BLaER1 (cell line): ENCODE data around the gene ZNF473.
"Not testable (repeated sequence)": the region's sequence is repeated elsewhere in the genome, so short reads cannot be mapped to it uniquely, and the experiment has no call there.

Experiments used
- H3K27ac ChIP-seq: shearing (Covaris generic); formaldehyde crosslinking; 2 replicates; pipeline ENCODE4 v1.8.1; 2022
- H3K27me3 ChIP-seq: shearing (Covaris generic); formaldehyde crosslinking; 2 replicates; pipeline ENCODE4 v1.8.1; 2022
- H3K36me3 ChIP-seq: shearing (Covaris generic); formaldehyde crosslinking; 2 replicates; pipeline ENCODE4 v1.8.1; 2022
- H3K4me1 ChIP-seq: shearing (Covaris generic); formaldehyde crosslinking; 2 replicates; pipeline ENCODE4 v1.8.1; 2022
- H3K4me2 ChIP-seq: shearing (Covaris generic); formaldehyde crosslinking; 2 replicates; pipeline ENCODE4 v1.8.1; 2022
- H3K4me3 ChIP-seq: shearing (Covaris generic); formaldehyde crosslinking; 2 replicates; pipeline ENCODE4 v1.8.1; 2022
- H3K9ac ChIP-seq: shearing (Covaris generic); formaldehyde crosslinking; 2 replicates; pipeline ENCODE4 v1.8.1; 2022
- H3K9me3 ChIP-seq: shearing (Covaris generic); formaldehyde crosslinking; 2 replicates; pipeline ENCODE4 v1.8.1; 2022
- H4K20me1 ChIP-seq: shearing (Covaris generic); formaldehyde crosslinking; 2 replicates; pipeline ENCODE4 v1.8.1; 2022
- Cebpa-rat ChIP-seq: shearing (Covaris generic); IDR thresholded peaks from 2 replicates; pipeline ENCODE4 v1.8.1; 2022

ZNF473 gene

GRCh38 chr19:50060107-50060506, 34.3 kb downstream of the ZNF473 start:
- Histone ChIP-seq H3K27ac (no peak overlapping the region), H3K9me3 (peaks cover 61% of the 10 kb centered on the region), H3K4me2 (no peak overlapping the region), H3K36me3 (no peaks in the 10 kb centered on the region), H3K4me3 (no peak overlapping the region), H4K20me1 (no peaks in the 10 kb centered on the region), H3K27me3 (no peaks in the 10 kb centered on the region), H3K9ac (no peak overlapping the region), H3K4me1 (no peaks in the 10 kb centered on the region)
- TF ChIP-seq Cebpa-rat = no peak

GRCh38 chr19:50061650-50062049, 35.8 kb downstream of the ZNF473 start:
- TF ChIP-seq Cebpa-rat = no peak
- H3K9me3 ChIP-seq = peaks cover 55% of the 10 kb centered on the region
- no peak overlapping the region for H3K4me3 ChIP-seq
- H3K4me1 ChIP-seq = no peaks in the 10 kb centered on the region
- H3K9ac ChIP-seq = no peak overlapping the region
- H3K27ac ChIP-seq = no peak overlapping the region
- no peaks in the 10 kb centered on the region for H3K36me3 ChIP-seq
- no peaks in the 10 kb centered on the region for H3K27me3 ChIP-seq
- no peak overlapping the region for H3K4me2 ChIP-seq
- no peaks in the 10 kb centered on the region for H4K20me1 ChIP-seq

GRCh38 chr19:50065938-50066337, 40.1 kb downstream of the ZNF473 start:
- no peak overlapping the region for H3K9ac ChIP-seq
- no peak for TF ChIP-seq Cebpa-rat
- H3K4me2 ChIP-seq = no peak overlapping the region
- H3K4me3 ChIP-seq = no peak overlapping the region
- H3K36me3 ChIP-seq = no peaks in the 10 kb centered on the region
- H3K27ac ChIP-seq = no peak overlapping the region
- H3K27me3 ChIP-seq = no peaks in the 10 kb centered on the region
- no peaks in the 10 kb centered on the region for H3K4me1 ChIP-seq
- H4K20me1 ChIP-seq = no peaks in the 10 kb centered on the region
- peaks cover 12% of the 10 kb centered on the region for H3K9me3 ChIP-seq

GRCh38 chr19:50067575-50067974, 41.8 kb downstream of the ZNF473 start:
- Histone ChIP-seq H3K27ac (no peak overlapping the region), H3K9me3 (no peaks in the 10 kb centered on the region), H3K27me3 (no peaks in the 10 kb centered on the region), H3K9ac (no peak overlapping the region), H3K4me1 (no peaks in the 10 kb centered on the region), H3K4me3 (no peak overlapping the region), H4K20me1 (no peaks in the 10 kb centered on the region), H3K4me2 (no peak overlapping the region), H3K36me3 (no peaks in the 10 kb centered on the region)
- no peak for TF ChIP-seq Cebpa-rat

- H3K9me3 ChIP-seq, H3K36me3 ChIP-seq, H3K4me3 ChIP-seq, H3K4me1 ChIP-seq, H3K27me3 ChIP-seq, H4K20me1 ChIP-seq, H3K9ac ChIP-seq, H3K27ac ChIP-seq, H3K4me2 ChIP-seq: not testable (repeated sequence)
Measured at GRCh38 chr19:50068382-50068781, 42.6 kb downstream of the ZNF473 start.

GRCh38 chr19:50075076-50075475, 49.3 kb downstream of the ZNF473 start:
- not testable (repeated sequence) for H3K27ac ChIP-seq, H3K4me1 ChIP-seq, H3K27me3 ChIP-seq

GRCh38 chr19:50075644-50076372, 50.0 kb downstream of the ZNF473 start:
- not testable (repeated sequence) for H3K27ac ChIP-seq, H3K4me2 ChIP-seq, H3K27me3 ChIP-seq, H3K9me3 ChIP-seq, H3K9ac ChIP-seq, H4K20me1 ChIP-seq, H3K36me3 ChIP-seq, H3K4me3 ChIP-seq, H3K4me1 ChIP-seq

More at GRCh38 chr19:50075076-50075475, 49.3 kb downstream of the ZNF473 start:
- not testable (repeated sequence) for H4K20me1 ChIP-seq, H3K4me3 ChIP-seq, H3K4me2 ChIP-seq, H3K9ac ChIP-seq, H3K36me3 ChIP-seq, H3K9me3 ChIP-seq

- not testable (repeated sequence) for H3K4me1 ChIP-seq, H3K9me3 ChIP-seq, H3K27ac ChIP-seq, H3K27me3 ChIP-seq, H4K20me1 ChIP-seq, H3K4me3 ChIP-seq, H3K4me2 ChIP-seq, H3K36me3 ChIP-seq, H3K9ac ChIP-seq
Measured at GRCh38 chr19:50076581-50077355, 51.0 kb downstream of the ZNF473 start.

- H4K20me1 ChIP-seq, H3K9me3 ChIP-seq, H3K4me2 ChIP-seq, H3K27me3 ChIP-seq, H3K36me3 ChIP-seq, H3K4me3 ChIP-seq, H3K9ac ChIP-seq, H3K4me1 ChIP-seq, H3K27ac ChIP-seq: not testable (repeated sequence)
Measured at GRCh38 chr19:50079014-50079413, 53.2 kb downstream of the ZNF473 start.

- not testable (repeated sequence) for H3K36me3 ChIP-seq, H3K27me3 ChIP-seq, H3K4me3 ChIP-seq, H3K27ac ChIP-seq, H3K4me2 ChIP-seq, H3K4me1 ChIP-seq, H4K20me1 ChIP-seq, H3K9ac ChIP-seq
- peaks cover 28% of the 10 kb centered on the region for H3K9me3 ChIP-seq
Measured at GRCh38 chr19:50084440-50084839, 58.6 kb downstream of the ZNF473 start.

GRCh38 chr19:50087153-50087552, 61.3 kb downstream of the ZNF473 start:
- not testable (repeated sequence) for H3K27ac ChIP-seq, H3K4me3 ChIP-seq, H3K4me2 ChIP-seq, H3K4me1 ChIP-seq, H3K27me3 ChIP-seq, H4K20me1 ChIP-seq, H3K36me3 ChIP-seq, H3K9ac ChIP-seq
- peaks cover 28% of the 10 kb centered on the region for H3K9me3 ChIP-seq

GRCh38 chr19:50090706-50091105, 64.9 kb downstream of the ZNF473 start:
- not testable (repeated sequence) for H3K27ac ChIP-seq, H3K4me1 ChIP-seq, H3K27me3 ChIP-seq, H3K4me3 ChIP-seq, H4K20me1 ChIP-seq, H3K36me3 ChIP-seq, H3K4me2 ChIP-seq, H3K9ac ChIP-seq
- H3K9me3 ChIP-seq = peaks cover 13% of the 10 kb centered on the region

GRCh38 chr19:50091786-50092185, 66.0 kb downstream of the ZNF473 start:
- not testable (repeated sequence) for H3K27me3 ChIP-seq, H4K20me1 ChIP-seq, H3K4me3 ChIP-seq, H3K4me1 ChIP-seq, H3K36me3 ChIP-seq, H3K9me3 ChIP-seq, H3K4me2 ChIP-seq, H3K27ac ChIP-seq, H3K9ac ChIP-seq

GRCh38 chr19:50092597-50092996, 66.8 kb downstream of the ZNF473 start:
- not testable (repeated sequence) for H3K9me3 ChIP-seq, H3K36me3 ChIP-seq, H3K4me2 ChIP-seq, H3K4me3 ChIP-seq, H3K4me1 ChIP-seq, H3K27me3 ChIP-seq, H4K20me1 ChIP-seq, H3K27ac ChIP-seq, H3K9ac ChIP-seq
